Neural progenitor cell (in vitro differentiated cells): ENCODE measurements around the gene CACNA1C.

Experiments used
- EZH2 ChIP-seq: fragments of 200-600 bp; sonication (generic); IDR thresholded peaks from 2 replicates; pipeline ENCODE4 v1.6.1; 2017; ENCODE audit warnings: antibody characterized with exemption, mild to moderate bottlenecking, moderate library complexity
- EZH2phosphoT487 ChIP-seq: fragments of 200-600 bp; sonication (generic); IDR thresholded peaks from 2 replicates; pipeline ENCODE4 v1.6.1; 2017; ENCODE audit warnings: antibody characterized with exemption

DNA sequence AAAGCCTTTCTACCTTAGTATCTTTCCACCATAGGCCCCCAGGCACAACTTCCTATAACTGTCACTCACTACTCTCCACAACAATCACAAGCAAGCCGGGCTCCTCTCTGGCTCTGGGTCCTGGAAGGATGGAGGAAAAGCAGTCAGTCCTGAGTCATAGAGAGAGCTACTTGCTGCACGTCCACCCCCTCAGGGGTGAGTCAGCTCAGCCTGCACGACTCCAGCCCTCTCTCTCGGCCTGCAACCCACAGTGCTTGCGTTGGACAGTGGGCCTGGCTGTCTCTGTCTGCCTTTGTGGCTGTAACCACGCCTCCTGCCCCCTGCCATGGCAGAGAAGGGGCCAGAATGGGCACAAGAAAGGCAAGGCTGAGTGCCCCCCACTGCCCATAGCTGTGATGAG lies 587.9 kb downstream of the CACNA1C start:
- TF ChIP-seq EZH2: no peak
- no peak for TF ChIP-seq EZH2phosphoT487
